KOPT-K1 (cell line): Measurements from ENCODE around the gene MCM6.

ENCODE experiments used
- H3K27ac ChIP-seq: fragments of 200-600 bp; sonication (generic); 2 replicates; pipeline ENCODE4 v1.5.1; 2016; ENCODE audit warnings: antibody characterized with exemption, mild to moderate bottlenecking, low read depth, low read length; ENCODE audit not compliant: poor library complexity, severe bottlenecking
- H3K36me3 ChIP-seq: fragments of 200-600 bp; sonication (generic); 2 replicates; pipeline ENCODE4 v1.5.1; 2017; ENCODE audit warnings: antibody characterized with exemption, mild to moderate bottlenecking, low read length, moderate library complexity; ENCODE audit not compliant: insufficient read depth
- H3K9me3 ChIP-seq: fragments of 200-600 bp; sonication (generic); 2 replicates; pipeline ENCODE4 v1.5.1; 2017; ENCODE audit warnings: antibody characterized with exemption, low read length, mild to moderate bottlenecking; ENCODE audit not compliant: insufficient read depth, poor library complexity, severe bottlenecking

MCM6 gene

DNA sequence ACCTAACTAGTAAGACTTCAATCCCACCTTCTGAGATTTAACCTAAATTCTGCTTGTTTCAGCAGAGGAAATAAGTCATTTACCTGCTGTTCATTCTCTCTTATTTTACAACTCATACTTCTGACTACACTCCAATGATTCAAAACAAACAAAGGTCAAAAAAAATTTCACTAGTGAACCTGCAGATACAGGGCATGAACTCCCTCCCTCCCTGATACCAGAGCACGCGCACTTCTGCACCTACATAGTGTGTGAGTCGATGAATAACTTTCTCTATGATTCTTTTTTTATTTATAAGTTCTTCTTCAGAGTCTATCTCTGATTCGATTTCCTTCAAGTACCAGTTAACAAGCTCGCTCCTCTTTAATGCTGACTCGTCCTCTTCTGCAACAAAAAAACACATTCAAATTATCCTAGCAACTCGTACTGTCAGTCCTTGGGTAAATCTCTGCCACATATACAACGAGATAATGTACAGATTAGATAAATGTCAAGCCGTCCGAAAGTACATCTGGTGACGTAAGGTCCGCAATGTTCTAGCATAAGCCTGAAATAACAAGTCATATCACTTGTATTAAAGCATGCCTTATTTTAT, 31.8 kb downstream of the MCM6 start:
- Histone ChIP-seq H3K27ac (no peak overlapping the region), H3K9me3 (no peaks in the 10 kb centered on the region), H3K36me3 (peaks cover 100% of the 10 kb centered on the region)

DNA sequence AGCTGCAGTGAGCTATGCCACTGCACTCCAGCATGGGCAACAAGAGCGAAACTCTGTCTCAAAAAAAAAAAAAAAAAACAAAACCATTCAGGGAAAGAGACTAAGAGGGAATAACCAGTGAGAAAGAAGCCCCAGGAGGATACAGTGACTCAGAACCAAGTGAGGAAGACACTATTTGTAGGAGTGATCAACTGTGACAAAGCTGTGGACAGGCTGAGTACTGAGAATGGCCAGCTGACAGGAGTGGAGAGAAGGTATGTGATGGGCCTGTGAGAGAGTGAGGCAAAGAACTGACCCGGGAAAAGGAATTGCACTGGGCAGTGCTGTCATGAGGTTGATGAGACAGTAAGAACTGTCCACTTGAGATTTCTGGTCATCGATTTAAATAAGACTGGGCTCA, 32.6 kb downstream of the MCM6 start:
- Histone ChIP-seq H3K36me3 (peaks cover 100% of the 10 kb centered on the region), H3K9me3 (no peaks in the 10 kb centered on the region), H3K27ac (no peak overlapping the region)

DNA sequence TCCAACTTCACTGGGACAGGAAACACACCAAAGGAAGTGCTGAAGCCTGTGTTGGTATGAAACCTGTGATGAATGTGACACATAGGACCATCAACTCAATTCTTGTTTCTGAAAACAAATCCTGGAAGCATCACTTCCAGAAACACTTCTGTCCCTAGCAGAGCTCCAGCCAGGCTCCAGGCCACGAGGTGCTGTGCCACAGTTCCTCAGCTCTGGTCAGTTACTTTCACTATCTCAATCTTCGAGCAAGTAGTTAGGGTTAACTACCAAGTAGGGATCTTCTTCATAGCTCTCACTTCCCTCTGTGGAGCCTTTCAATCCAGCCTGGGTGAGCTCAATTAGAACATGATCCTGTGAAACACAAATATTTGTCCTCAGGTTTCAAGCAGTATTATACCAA, 35.6 kb downstream of the MCM6 start:
- H3K9me3 ChIP-seq, result no peaks in the 10 kb centered on the region
- peak overlapping the region; percentile 30 for H3K27ac ChIP-seq
- H3K36me3 ChIP-seq, result peaks cover 83% of the 10 kb centered on the region

GRCh38 chr2:135839713-135840112, 36.5 kb downstream of the MCM6 start:
- Histone ChIP-seq H3K27ac (no peak overlapping the region), H3K36me3 (peaks cover 74% of the 10 kb centered on the region), H3K9me3 (no peaks in the 10 kb centered on the region)

DNA sequence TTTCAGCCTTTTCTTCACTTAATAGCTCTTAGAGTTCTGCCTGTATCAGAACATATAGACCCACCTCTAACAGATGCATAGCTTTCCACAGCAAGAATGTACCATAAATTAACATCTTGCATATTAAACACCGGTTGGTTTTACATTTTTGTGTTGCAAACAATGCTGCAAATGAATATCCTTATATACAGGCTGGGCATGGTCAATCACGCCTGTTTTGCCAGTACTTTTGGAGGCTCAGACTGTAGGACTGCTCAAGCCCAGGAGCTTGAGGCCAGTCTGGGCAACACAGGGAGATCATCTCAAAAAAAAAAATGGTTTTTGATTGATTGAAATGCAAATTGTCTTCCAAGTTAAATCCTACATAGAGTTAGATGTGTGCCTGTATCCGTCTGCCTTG, 37.7 kb downstream of the MCM6 start:
- no peaks in the 10 kb centered on the region for H3K9me3 ChIP-seq
- peaks cover 62% of the 10 kb centered on the region for H3K36me3 ChIP-seq
- H3K27ac ChIP-seq, result no peak overlapping the region

DNA sequence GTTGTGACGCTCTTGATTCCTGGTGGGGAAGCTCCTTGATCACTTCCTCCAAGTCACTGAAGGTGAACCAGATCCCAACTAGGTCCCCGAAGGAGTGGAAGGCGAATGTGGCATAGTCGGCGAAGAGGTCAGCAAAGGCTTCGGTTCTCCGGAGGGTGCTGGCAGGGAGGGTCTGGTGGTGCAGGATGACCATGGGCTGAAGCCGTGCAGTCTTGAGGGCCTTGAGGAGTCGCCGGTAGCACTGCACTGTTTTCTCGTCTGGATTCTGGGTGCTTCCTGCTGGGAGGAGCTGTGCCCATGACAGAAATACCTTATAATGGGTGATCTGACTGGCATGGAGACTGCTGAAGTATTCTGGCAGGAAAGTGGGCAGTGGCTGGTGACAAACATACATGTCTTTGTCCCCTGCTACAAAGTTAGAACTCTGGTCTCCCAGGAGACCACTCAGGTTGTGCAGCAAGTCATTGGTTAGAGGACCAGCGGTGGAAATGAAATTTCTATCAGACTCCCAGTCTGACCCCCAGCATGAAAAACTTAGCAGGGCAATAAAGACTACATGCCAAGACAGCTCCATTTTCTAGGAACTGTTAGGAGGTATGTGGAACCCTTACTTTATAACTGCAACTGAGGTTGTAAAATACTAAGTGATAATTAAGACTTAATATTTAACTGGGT, 39.5 kb downstream of the MCM6 start, which contains the start of gene LCT:
LCT (minus strand) TSS at position 589 of the 675 bp plus-strand sequence; CDS start at position 574, 15 bp downstream.
- no peaks in the 10 kb centered on the region for H3K9me3 ChIP-seq
- H3K36me3 ChIP-seq, result peaks cover 51% of the 10 kb centered on the region
- H3K27ac ChIP-seq, result peak within 1 kb of the TSS; percentile 42

GRCh38 chr2:135832891-135833290, 43.4 kb downstream of the MCM6 start:
- Histone ChIP-seq H3K27ac (peak overlapping the region; percentile 28), H3K36me3 (peaks cover 55% of the 10 kb centered on the region), H3K9me3 (no peaks in the 10 kb centered on the region)

DNA sequence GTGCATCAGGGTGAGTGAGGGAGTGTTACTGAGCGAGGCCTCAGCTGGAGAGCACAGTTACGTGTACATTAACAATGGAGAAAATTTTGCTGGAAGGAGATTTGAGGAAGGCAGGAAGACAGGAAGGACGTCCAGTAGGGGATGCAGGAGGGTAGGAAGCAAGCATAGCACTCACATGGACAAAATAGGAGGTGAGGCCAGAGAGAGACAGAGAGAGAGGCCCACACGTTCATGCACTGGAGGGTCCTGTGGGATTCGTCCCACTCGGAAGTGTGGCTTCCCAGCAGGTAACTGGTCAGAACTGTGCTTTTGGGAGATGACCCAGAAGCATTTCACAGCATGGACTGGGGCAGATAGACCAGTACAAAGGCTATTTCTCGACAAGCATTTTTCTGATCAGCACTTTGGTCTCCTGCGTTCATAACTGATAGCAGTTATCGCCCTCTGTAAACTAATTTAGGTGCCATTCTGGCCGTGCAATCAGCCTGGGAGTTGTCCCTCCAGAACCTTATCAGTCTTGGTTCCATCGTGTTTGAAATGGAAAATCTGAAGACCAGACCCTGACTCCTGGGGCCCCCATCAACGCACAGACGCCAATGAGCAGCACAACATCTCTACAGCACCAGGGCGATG, 44.9 kb downstream of the MCM6 start:
- Histone ChIP-seq H3K36me3 (peaks cover 53% of the 10 kb centered on the region), H3K27ac (peak overlapping the region; percentile 97), H3K9me3 (no peaks in the 10 kb centered on the region)

DNA sequence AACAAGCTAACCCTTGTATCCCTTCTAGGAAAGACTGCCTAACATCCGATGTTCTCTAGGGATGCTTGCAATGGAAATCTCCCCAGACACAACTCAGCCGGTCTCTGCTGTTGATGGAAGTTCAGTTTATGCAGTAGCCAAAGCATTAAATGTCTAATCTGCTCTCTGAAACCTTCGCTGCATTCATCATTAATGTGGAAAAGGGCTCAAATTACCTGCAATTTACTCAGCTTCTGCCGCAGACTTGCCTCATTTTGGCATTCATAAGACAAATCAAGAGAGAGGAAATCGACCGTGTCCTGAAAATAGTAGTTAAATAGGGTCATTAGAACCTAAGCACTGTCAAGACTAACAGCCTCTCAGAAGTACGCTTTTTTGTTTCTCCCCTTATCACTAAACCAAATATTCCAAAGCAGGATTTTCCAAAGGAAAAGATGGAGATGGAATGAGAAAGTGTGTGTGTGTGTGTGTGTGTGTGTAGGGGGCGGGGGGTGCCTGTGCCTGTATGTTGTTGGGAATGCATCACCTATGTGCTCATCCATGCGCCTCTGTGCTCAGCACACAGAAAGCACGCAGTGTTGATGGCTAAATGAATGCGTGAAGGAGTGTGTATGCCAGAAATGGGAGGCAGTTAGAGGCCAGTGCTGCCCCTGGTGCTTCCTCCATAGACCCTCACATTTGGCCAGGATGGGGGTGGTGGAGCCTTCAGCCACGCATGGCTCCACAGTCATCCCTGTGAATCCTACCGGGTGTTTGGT, 46.7 kb downstream of the MCM6 start:
- peaks cover 50% of the 10 kb centered on the region for H3K36me3 ChIP-seq
- peak overlapping the region; percentile 97 for H3K27ac ChIP-seq
- no peaks in the 10 kb centered on the region for H3K9me3 ChIP-seq

DNA sequence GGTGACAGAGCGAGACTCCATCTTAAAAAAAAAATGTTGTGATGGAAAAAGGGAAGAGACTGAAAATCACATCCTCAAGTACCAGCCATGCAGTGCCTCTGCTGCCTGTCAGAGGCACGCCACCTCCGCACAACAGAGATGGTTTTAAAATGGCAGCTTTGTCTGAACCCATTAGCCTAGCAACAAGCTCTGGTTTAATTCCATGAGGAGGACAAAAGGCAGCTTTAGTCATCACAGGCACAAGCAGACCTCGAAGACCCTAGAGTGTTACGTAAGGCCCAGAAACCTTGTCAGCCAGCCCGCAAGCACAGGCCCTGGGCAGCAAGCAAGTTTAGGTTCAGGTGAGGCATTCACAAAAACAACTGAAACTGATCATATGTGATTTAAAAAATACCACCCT, 49.7 kb downstream of the MCM6 start:
- H3K27ac ChIP-seq, result peak overlapping the region; percentile 97
- H3K9me3 ChIP-seq, result peaks cover 6% of the 10 kb centered on the region
- peaks cover 69% of the 10 kb centered on the region for H3K36me3 ChIP-seq

- Histone ChIP-seq H3K27ac (peak overlapping the region; percentile 97), H3K9me3 (peaks cover 6% of the 10 kb centered on the region), H3K36me3 (peaks cover 64% of the 10 kb centered on the region)
These were observed 50.6 kb downstream of the MCM6 start for GRCh38 chr2:135825550-135826176.

DNA sequence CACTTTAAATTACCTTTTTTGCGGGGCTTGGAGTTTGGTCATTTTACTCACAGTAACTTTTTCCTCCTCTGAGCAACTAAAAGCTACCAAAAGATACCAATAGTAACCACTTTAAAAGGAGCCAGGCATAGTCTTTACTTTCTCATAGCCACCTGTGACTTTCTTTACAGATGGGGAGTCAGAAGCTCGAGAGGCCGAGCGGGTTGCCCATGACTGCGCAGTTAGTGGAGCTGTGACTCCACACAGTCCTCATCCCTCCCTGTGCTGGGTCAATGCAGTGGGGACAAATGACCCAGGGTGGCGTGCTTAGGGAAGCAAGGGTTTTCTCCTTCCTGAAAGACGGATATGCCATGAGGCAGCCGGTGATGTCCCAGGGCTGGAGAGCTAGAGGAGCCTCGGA, 51.1 kb downstream of the MCM6 start:
- Histone ChIP-seq H3K36me3 (peaks cover 59% of the 10 kb centered on the region), H3K27ac (peak overlapping the region; percentile 97), H3K9me3 (peaks cover 6% of the 10 kb centered on the region)

DNA sequence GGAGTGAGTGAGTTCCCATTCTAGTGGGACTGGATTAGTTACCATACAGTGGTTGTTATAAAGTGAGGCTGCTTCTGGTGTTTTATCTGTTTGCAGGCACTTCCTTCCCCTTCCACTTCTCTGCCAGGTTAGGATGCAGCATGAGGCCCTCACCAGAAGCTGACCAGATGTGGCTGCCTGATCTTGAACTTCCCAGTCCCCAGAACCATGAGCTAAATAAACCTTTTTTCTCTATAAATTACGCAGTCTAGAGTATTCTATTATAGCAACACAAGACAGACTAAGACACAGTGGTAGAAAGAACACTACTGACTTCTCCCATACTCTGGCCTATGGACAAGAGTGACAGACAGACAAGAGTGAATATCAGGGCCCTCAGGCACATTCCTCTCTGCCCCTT, 53.4 kb downstream of the MCM6 start:
- Histone ChIP-seq H3K27ac (peak overlapping the region; percentile 97), H3K9me3 (peaks cover 6% of the 10 kb centered on the region), H3K36me3 (peaks cover 36% of the 10 kb centered on the region)

GRCh38 chr2:135821190-135821589, 55.1 kb downstream of the MCM6 start:
- H3K36me3 ChIP-seq, result peaks cover 31% of the 10 kb centered on the region
- peak overlapping the region; percentile 97 for H3K27ac ChIP-seq
- H3K9me3 ChIP-seq, result peaks cover 6% of the 10 kb centered on the region
